ENCODE data around the gene MDH1B.
A peak's percentile ranks its signal among the peaks of the same experiment; 100 is the strongest.
"Not testable (repeated sequence)": the region's sequence is repeated elsewhere in the genome, so short reads cannot be mapped to it uniquely, and the experiment has no call there.

MDH1B gene

DNA sequence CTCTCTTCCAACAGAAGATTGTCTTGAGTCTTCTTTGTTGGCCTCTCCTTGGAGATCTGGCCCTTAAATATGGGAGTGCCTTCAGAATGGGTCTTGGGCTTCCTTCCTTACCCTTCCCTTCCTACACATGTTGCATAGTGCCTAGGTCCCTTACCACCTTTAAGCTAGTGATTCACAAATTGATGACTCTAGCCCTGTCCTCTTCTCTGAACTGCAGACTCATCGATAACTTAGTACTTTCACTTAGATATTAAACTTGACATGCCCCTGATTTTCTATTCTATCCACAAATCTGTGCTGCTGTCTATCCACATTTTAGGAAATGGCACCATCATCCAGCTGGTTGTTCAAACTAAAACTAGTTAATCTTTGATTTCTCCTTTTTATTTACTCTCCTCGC lies 37.8 kb downstream of the MDH1B start:
- Histone ChIP-seq H3K79me2 (no peaks in the 10 kb centered on the region), H3K9me3 (ENCODE audit: control insufficient read depth, low read length) (no peaks in the 10 kb centered on the region)
- TF ChIP-seq, protein P1, sequence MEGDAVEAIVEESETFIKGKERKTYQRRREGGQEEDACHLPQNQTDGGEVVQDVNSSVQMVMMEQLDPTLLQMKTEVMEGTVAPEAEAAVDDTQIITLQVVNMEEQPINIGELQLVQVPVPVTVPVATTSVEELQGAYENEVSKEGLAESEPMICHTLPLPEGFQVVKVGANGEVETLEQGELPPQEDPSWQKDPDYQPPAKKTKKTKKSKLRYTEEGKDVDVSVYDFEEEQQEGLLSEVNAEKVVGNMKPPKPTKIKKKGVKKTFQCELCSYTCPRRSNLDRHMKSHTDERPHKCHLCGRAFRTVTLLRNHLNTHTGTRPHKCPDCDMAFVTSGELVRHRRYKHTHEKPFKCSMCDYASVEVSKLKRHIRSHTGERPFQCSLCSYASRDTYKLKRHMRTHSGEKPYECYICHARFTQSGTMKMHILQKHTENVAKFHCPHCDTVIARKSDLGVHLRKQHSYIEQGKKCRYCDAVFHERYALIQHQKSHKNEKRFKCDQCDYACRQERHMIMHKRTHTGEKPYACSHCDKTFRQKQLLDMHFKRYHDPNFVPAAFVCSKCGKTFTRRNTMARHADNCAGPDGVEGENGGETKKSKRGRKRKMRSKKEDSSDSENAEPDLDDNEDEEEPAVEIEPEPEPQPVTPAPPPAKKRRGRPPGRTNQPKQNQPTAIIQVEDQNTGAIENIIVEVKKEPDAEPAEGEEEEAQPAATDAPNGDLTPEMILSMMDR (IDR thresholded peaks at IDR 0.05) = no peak

DNA sequence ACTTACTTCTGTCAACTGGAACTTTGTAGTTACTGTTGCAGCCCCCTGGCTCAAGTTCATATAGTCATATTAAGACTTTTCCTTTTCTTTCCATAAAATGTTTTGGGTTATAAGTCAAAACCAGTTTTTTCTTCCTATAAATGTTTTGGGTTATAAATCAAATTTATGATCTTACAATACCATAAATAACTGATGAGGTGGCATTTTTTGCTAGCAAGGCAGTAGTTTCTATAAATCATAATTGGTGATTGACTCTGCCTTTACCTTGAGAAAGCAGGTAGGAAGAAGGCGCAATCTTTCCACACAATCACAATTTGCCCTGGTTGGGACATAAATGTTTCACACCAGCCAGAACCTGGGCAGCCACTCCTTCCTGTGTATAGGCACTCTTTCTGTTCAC lies 41.8 kb downstream of the MDH1B start:
- no peaks in the 10 kb centered on the region for H3K9me3 ChIP-seq (ENCODE audit: control insufficient read depth, low read length)
- no peaks in the 10 kb centered on the region for H3K36me3 ChIP-seq (ENCODE audit: control insufficient read depth, insufficient read depth, low read length)
- H3K27ac ChIP-seq = no peak overlapping the region
- H3K4me3 ChIP-seq (ENCODE audit: low read depth, low read length) = no peak overlapping the region
- no peaks in the 10 kb centered on the region for H3K27me3 ChIP-seq (ENCODE audit: control insufficient read depth, insufficient read depth, low read length)
- no peaks in the 10 kb centered on the region for H3K79me2 ChIP-seq
- TF ChIP-seq, protein P1 (IDR thresholded peaks at IDR 0.05) = no peak
- H2AFZ ChIP-seq = peak overlapping the region; percentile 54
- H3K4me2 ChIP-seq (ENCODE audit: low read length) = no peak overlapping the region
- no peak overlapping the region for H3K9ac ChIP-seq
- peaks cover 9% of the 10 kb centered on the region for H3K4me1 ChIP-seq

More for the DNA sequence above, 37.8 kb downstream of the MDH1B start:
- Histone ChIP-seq H3K27me3 (ENCODE audit: control insufficient read depth, insufficient read depth, low read length) (no peaks in the 10 kb centered on the region), H3K4me1 (peaks cover 9% of the 10 kb centered on the region), H3K36me3 (ENCODE audit: control insufficient read depth, insufficient read depth, low read length) (no peaks in the 10 kb centered on the region), H3K9ac (no peak overlapping the region), H2AFZ (no peak overlapping the region), H3K4me2 (ENCODE audit: low read length) (no peak overlapping the region), H3K4me3 (ENCODE audit: low read depth, low read length) (no peak overlapping the region), H3K27ac (no peak overlapping the region)

DNA sequence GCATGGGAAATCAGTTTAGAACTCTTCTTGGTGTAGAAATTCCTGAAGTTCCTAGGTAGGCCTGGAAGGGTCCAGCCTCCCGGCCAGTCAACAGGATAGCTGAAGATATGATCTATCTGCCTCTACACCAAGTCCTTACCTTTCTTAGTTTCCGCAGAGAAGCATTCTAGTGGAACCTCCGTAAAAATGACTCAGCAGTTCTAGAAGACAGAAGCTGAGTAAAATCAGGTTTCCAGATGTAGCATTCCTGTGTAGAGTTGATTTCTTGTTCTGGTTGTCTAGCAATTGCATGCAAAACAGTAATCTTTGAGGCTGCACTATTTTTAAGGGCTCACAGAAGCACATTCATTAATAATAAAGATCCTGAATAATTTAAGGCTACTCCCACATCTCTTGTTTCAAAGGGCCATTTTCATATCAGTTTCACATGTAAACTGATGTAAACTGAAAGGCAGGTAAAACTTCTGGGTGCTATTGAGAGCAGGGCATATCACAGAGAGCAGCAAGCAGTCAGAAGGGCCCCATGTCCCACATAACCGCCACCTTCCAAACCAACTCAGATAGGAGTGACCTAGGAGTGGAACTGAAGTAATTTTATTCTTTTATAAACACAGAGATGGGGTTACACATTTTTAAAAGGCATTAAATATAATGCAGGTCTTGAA lies 43.7 kb downstream of the MDH1B start:
- H2AFZ ChIP-seq = peak overlapping the region; percentile 8
- H3K4me1 ChIP-seq = peaks cover 9% of the 10 kb centered on the region
- H3K9ac ChIP-seq = no peak overlapping the region
- no peaks in the 10 kb centered on the region for H3K36me3 ChIP-seq (ENCODE audit: control insufficient read depth, insufficient read depth, low read length)
- H3K4me3 ChIP-seq (ENCODE audit: low read depth, low read length) = peak overlapping the region; percentile 15
- no peaks in the 10 kb centered on the region for H3K79me2 ChIP-seq
- no peaks in the 10 kb centered on the region for H3K9me3 ChIP-seq (ENCODE audit: control insufficient read depth, low read length)
- H3K27me3 ChIP-seq (ENCODE audit: control insufficient read depth, insufficient read depth, low read length) = no peaks in the 10 kb centered on the region
- peak overlapping the region; percentile 74 for H3K27ac ChIP-seq
- TF ChIP-seq, protein P1 (IDR thresholded peaks at IDR 0.05) = no peak
- peak overlapping the region; percentile 14 for H3K4me2 ChIP-seq (ENCODE audit: low read length)

- Histone ChIP-seq H3K4me3 (ENCODE audit: low read depth, low read length) (no peak within 1 kb of the TSS), H3K9ac (no peak within 1 kb of the TSS), H3K79me2 (no peaks in the 10 kb centered on the region), H3K27me3 (ENCODE audit: control insufficient read depth, insufficient read depth, low read length) (no peaks in the 10 kb centered on the region), H3K4me2 (ENCODE audit: low read length) (no peak within 1 kb of the TSS), H2AFZ (no peak within 1 kb of the TSS), H3K36me3 (ENCODE audit: control insufficient read depth, insufficient read depth, low read length) (no peaks in the 10 kb centered on the region), H3K9me3 (ENCODE audit: control insufficient read depth, low read length) (no peaks in the 10 kb centered on the region), H3K27ac (no peak within 1 kb of the TSS), H3K4me1 (peaks cover 6% of the 10 kb centered on the region)
- TF ChIP-seq, protein P1 (IDR thresholded peaks at IDR 0.05) = no peak
Observed at GRCh38 chr2:206718296-206718695, 46.8 kb downstream of the MDH1B start, which contains the start of gene DYTN. Gene DYTN (minus strand): TSS chr2:206718396. CDS start chr2:206718279, 117 bp downstream.

- Histone ChIP-seq H3K36me3 (ENCODE audit: control insufficient read depth, insufficient read depth, low read length) (no peaks in the 10 kb centered on the region), H3K4me1 (no peaks in the 10 kb centered on the region), H3K27ac (no peak overlapping the region), H3K9ac (no peak overlapping the region), H3K9me3 (ENCODE audit: control insufficient read depth, low read length) (no peaks in the 10 kb centered on the region), H3K79me2 (no peaks in the 10 kb centered on the region), H3K27me3 (ENCODE audit: control insufficient read depth, insufficient read depth, low read length) (no peaks in the 10 kb centered on the region), H3K4me3 (ENCODE audit: low read depth, low read length) (no peak overlapping the region), H3K4me2 (ENCODE audit: low read length) (no peak overlapping the region), H2AFZ (no peak overlapping the region)
- TF ChIP-seq, protein P1 (IDR thresholded peaks at IDR 0.05) = no peak
Observed at GRCh38 chr2:206716623-206717022, 48.5 kb downstream of the MDH1B start.

- not testable (repeated sequence) for H3K9ac ChIP-seq; H3K4me2 ChIP-seq (ENCODE audit: low read length); H3K79me2 ChIP-seq; H2AFZ ChIP-seq; H3K36me3 ChIP-seq (ENCODE audit: control insufficient read depth, insufficient read depth, low read length); H3K4me1 ChIP-seq; H3K4me3 ChIP-seq (ENCODE audit: low read depth, low read length); H3K27me3 ChIP-seq (ENCODE audit: control insufficient read depth, insufficient read depth, low read length); H3K9me3 ChIP-seq (ENCODE audit: control insufficient read depth, low read length); H3K27ac ChIP-seq
Observed at GRCh38 chr2:206715183-206715582, 49.9 kb downstream of the MDH1B start.

Measured in parathyroid adenoma (tissue), 2 donors.